GM12878 (cell line): ENCODE data around the gene AKR1B15. TPM values are rescaled to one million over a fixed set of nuclear protein-coding genes. Genes with fewer than 3 reads are reported as not detected.
"Not testable (repeated sequence)": the region's sequence is repeated elsewhere in the genome, so short reads cannot be mapped to it uniquely, and the experiment has no call there.

Experiments used
- ATAC-seq: fragments of 200-7000 bp; cut with Tn5 transposase; 3 replicates; pipeline ENCODE4 v1.9.1; 2020; ENCODE audit warnings: mild to moderate bottlenecking, moderate library complexity
- BruUV-seq: library from RNA; stranded (reverse); fragments of 400-500 nt; replicated peaks from 2 replicates; lab custom pipeline; 2021; lab: Mats Ljungman, UMichigan
- CTCF ChIA-PET: fragments of 300-600 bp; sonication (Branson Sonifier 250); formaldehyde crosslinking; extraction: SDS; loops from one replicate; lab custom pipeline; 2021; ENCODE audit warnings: inconsistent platforms; lab: Yijun Ruan, JAX
- POLR2A ChIA-PET: fragments of 350-600 bp; formaldehyde crosslinking; extraction: SDS; loops from one replicate; lab custom pipeline; 2021; ENCODE audit warnings: inconsistent platforms; lab: Charles Lee
- RAD21 ChIA-PET: fragments of 300-600 bp; sonication (Branson Sonifier 250); formaldehyde crosslinking; loops from one replicate; lab custom pipeline; 2023; ENCODE audit warnings: antibody characterized with exemption; ENCODE audit not compliant: unreplicated experiment; lab: Charles Lee
- SMC1A ChIA-PET: fragments of 300-600 bp; sonication (Branson Sonifier 250); formaldehyde crosslinking; loops from one replicate; lab custom pipeline; 2023; ENCODE audit not compliant: unreplicated experiment, uncharacterized antibody; lab: Charles Lee
- DNase-seq: peaks from one replicate; pipeline ENCODE4 v3.0.0-alpha.2; 2011; ENCODE audit warnings: low read depth, low spot score
- FAIRE-seq: peaks from 3 replicates; lab custom pipeline; 2011; peaks lifted over from hg19 to GRCh38; lab: Jason Lieb, UNC
- H2AFZ ChIP-seq: 2 replicates; pipeline ENCODE4 v1.6.0; 2011; ENCODE audit warnings: low read depth, low read length, control low read depth; ENCODE audit not compliant: control insufficient read depth
- H3K27ac ChIP-seq: 2 replicates; pipeline ENCODE4 v1.5.1; 2011; ENCODE audit warnings: control low read depth; ENCODE audit not compliant: control insufficient read depth, insufficient read depth
- H3K27me3 ChIP-seq, 2 experiments: replicated peaks in 1 of 2; 2 replicates each; pipeline versions ENCODE4 v1.6.0 to v1.6.1; 2011; ENCODE audit warnings: low read length in 1 of 2; ENCODE audit not compliant: control insufficient read depth in 2 of 2, insufficient read depth in 2 of 2
- H3K36me3 ChIP-seq, 2 experiments: 2 replicates each; pipeline ENCODE4 v1.5.1; 2011; ENCODE audit warnings: low read length in 1 of 2; ENCODE audit not compliant: control insufficient read depth in 2 of 2, insufficient read depth in 2 of 2
- H3K4me1 ChIP-seq: 2 replicates; pipeline ENCODE4 v1.6.1; 2011; ENCODE audit warnings: mild to moderate bottlenecking, low read length, moderate library complexity, mixed read lengths; ENCODE audit not compliant: control insufficient read depth, insufficient read depth
- H3K4me2 ChIP-seq: 2 replicates; pipeline ENCODE4 v1.6.0; 2011; ENCODE audit warnings: control low read depth; ENCODE audit not compliant: control insufficient read depth, insufficient read depth
- H3K4me3 ChIP-seq: fragments of 200-600 bp; sonication (generic); 2 replicates; pipeline ENCODE4 v1.5.1; 2016
- H3K79me2 ChIP-seq: 2 replicates; pipeline ENCODE4 v1.6.0; 2011; ENCODE audit warnings: low read length; ENCODE audit not compliant: control insufficient read depth, insufficient read depth
- H3K9ac ChIP-seq: 2 replicates; pipeline ENCODE4 v1.8.0; 2011; ENCODE audit warnings: low read length, control low read depth, mixed read lengths; ENCODE audit not compliant: control insufficient read depth, insufficient read depth
- H3K9me3 ChIP-seq: replicated peaks from 3 replicates; pipeline ENCODE4 v1.5.1; 2011; ENCODE audit warnings: mild to moderate bottlenecking, low read length; ENCODE audit not compliant: control insufficient read depth, insufficient read depth
- H4K20me1 ChIP-seq: 2 replicates; pipeline ENCODE4 v1.6.0; 2011; ENCODE audit not compliant: control insufficient read depth, insufficient read depth
- NFIC ChIP-seq: IDR thresholded peaks from 2 replicates; pipeline ENCODE4 v1.6.1; 2012; ENCODE audit warnings: low read depth, mild to moderate bottlenecking, inconsistent platforms, low read length, moderate library complexity
- NKRF ChIP-seq: fragments of 450-650 bp; conservative IDR thresholded peaks from 2 replicates; pipeline ENCODE4 v1.6.1; 2017; ENCODE audit warnings: mild to moderate bottlenecking, moderate library complexity
- PAX5 ChIP-seq: IDR thresholded peaks from 2 replicates; pipeline ENCODE4 v1.6.1; 2011; ENCODE audit warnings: low read depth, low read length, borderline replicate concordance
- WGBS: methylation state at CpG from one replicate; pipeline ENCODE4 v1.1.6; 2016; ENCODE audit warnings: low lambda C conversion rate; ENCODE audit not compliant: insufficient replicate concordance, insufficient coverage; ENCODE audit errors: missing lambda C conversion rate; 5-methylcytosine and 5-hydroxymethylcytosine counted together
- in situ Hi-C: fragments of 300-500 bp; cut with MboI; formaldehyde crosslinking; loops from 9 replicates; pipeline ENCODE4 v1.14.3; 2018; ENCODE audit warnings: mixed read lengths
- intact Hi-C: fragments of 100-400 bp; cut with micrococcal nuclease; formaldehyde crosslinking; loops from one replicate; pipeline ENCODE4 v1.14.2; 2022; ENCODE audit not compliant: unreplicated experiment
- polyA plus RNA-seq, 11 experiments: library from polyadenylated mRNA; depleted of rRNA in 4 of 11; unstranded in 6 of 11; stranded (reverse) in 5 of 11; fragments of >200 nt; fragmentation: Nextera tagmentation in 4 of 11; fragmentation: Illumina TruSeq in 1 of 11; extraction: Ambion mirVana in 4 of 11; extraction: Trizol in 1 of 11; gene quantifications; 1 replicate in 1 of 11; 2 replicates in 10 of 11; pipeline versions ENCODE4 v1.2.1 to v1.2.3, GENCODE V29; 2011 to 2016; ENCODE audit warnings: inconsistent platforms in 2 of 11, missing spikeins in 2 of 11, low read depth in 1 of 11
- total RNA-seq, 4 experiments: library from RNA; depleted of rRNA in 3 of 4; stranded (reverse); fragments of >200 nt in 3 of 4; fragmentation: Illumina TruSeq in 1 of 4; extraction: Trizol in 1 of 4; gene quantifications; 2 replicates each; pipeline versions ENCODE4 v1.2.1 to v1.2.3, GENCODE V29; 2013 to 2021

The AKR1B15 gene
- total and polyA plus RNA-seq, 10 of the 15 experiments (the other 5 are each of a cell fraction or from before 2014, with no cell fraction given) = 0.06 TPM; not detected in 9

DNA sequence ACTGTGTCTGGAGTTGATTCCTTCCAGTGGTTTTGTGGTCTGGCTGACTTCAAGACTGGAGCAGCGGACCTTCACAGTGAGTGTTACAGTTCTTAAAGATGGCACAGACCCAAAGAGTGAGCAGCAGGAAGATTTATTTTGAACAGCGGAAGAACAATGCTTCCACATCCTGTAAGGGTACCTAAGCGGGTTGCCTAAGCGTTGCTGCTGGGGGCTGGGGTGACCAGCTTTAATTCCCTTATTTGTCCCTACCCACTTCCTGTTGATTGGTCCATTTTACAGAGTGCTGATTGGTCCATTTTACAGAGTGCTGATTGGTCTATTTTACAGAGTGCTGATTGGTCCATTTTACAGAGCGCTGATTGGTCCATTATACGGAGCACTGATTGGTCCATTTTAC lies 13.2 kb downstream of the AKR1B15 start (continued):
- TF ChIP-seq NKRF (no peak), NFIC (no peak), PAX5 (no peak)

DNA sequence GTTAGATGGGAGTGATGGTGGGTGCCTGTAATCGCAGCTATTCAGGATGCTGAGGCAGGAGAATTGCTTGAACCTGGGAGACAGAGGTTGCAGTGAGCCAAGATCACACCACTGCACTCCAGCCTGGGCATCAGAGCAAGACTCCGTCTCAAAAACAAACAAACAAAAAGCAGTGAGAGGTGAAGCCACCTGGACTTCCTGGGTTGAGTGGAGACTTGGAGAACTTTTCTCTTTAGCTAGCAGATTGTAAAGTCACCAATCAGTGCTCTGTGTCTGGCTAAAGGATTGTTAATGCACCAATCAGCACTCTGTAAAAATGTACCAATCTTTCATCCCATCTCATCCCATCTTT lies 14.5 kb downstream of the AKR1B15 start:
- H3K36me3 ChIP-seq, intact Hi-C loops, DNase-seq, H4K20me1 ChIP-seq, SMC1A ChIA-PET, H3K9ac ChIP-seq, H3K4me1 ChIP-seq, BruUV-seq, RAD21 ChIA-PET, CTCF ChIA-PET, in situ Hi-C loops, FAIRE-seq, H3K4me2 ChIP-seq, H3K27ac ChIP-seq, POLR2A ChIA-PET, H3K79me2 ChIP-seq, H3K27me3 ChIP-seq, H2AFZ ChIP-seq, H3K4me3 ChIP-seq, ATAC-seq, H3K9me3 ChIP-seq: not testable (repeated sequence)
- 40% methylated on average over 2 of the region's 2 CpGs for WGBS
